ENCODE measurements around the gene ELMO2.

ELMO2 gene

GRCh38 chr20:46401478-46401860 is 4.9 kb downstream of the ELMO2 start:
- no peaks in the 10 kb centered on the region for H3K27me3 ChIP-seq (ENCODE audit: insufficient read depth, low read length, poor library complexity)
- H3K79me1 ChIP-seq (ENCODE audit: low read length) = peaks cover 35% of the 10 kb centered on the region
- DNase-seq = no peak
- no peak overlapping the region for H4K8ac ChIP-seq (ENCODE audit: low read depth, low read length)
- H3K4me1 ChIP-seq (ENCODE audit: control insufficient read depth, low read depth, low read length) = peaks cover 14% of the 10 kb centered on the region
- WGBS (ENCODE audit: extremely low coverage, insufficient coverage, low lambda C conversion rate) = no CpG with 5 or more reads among the region's 2 CpGs
- H3K9ac ChIP-seq (ENCODE audit: low read length) = peak overlapping the region; percentile 8
- no peaks in the 10 kb centered on the region for H3K36me3 ChIP-seq (ENCODE audit: control insufficient read depth, insufficient read depth, low read length)
- no peak overlapping the region for H2BK120ac ChIP-seq (ENCODE audit: low read depth, low read length)
- no peak overlapping the region for H3K23ac ChIP-seq (ENCODE audit: low read length)
- no peak overlapping the region for H2BK5ac ChIP-seq (ENCODE audit: low read length)
- H3K4me3 ChIP-seq (ENCODE audit: low read length) = no peak overlapping the region
- no peak overlapping the region for H3K27ac ChIP-seq (ENCODE audit: low read depth, low read length)
- H3K18ac ChIP-seq (ENCODE audit: low read length) = no peak overlapping the region
- H3K56ac ChIP-seq (ENCODE audit: low read length) = no peak overlapping the region
- no peak overlapping the region for H3K4ac ChIP-seq (ENCODE audit: low read depth, low read length)
- no peak overlapping the region for H2AK5ac ChIP-seq (ENCODE audit: low read length)
- no peak overlapping the region for H2BK15ac ChIP-seq (replicated peaks; ENCODE audit: low read depth)
- H3K4me2 ChIP-seq (ENCODE audit: low read length) = no peak overlapping the region
- H3K79me2 ChIP-seq (ENCODE audit: control insufficient read depth, insufficient read depth, low read length) = peaks cover 32% of the 10 kb centered on the region
- H4K5ac ChIP-seq (ENCODE audit: low read length) = no peak overlapping the region

- Histone ChIP-seq H3K9ac (ENCODE audit: low read length) (peak overlapping the region; percentile 8), H2BK15ac (replicated peaks; ENCODE audit: low read depth) (no peak overlapping the region), H2AK5ac (ENCODE audit: low read length) (no peak overlapping the region), H3K4ac (ENCODE audit: low read depth, low read length) (no peak overlapping the region), H3K27ac (ENCODE audit: low read depth, low read length) (peak overlapping the region; percentile 11), H3K18ac (ENCODE audit: low read length) (no peak overlapping the region), H3K36me3 (ENCODE audit: control insufficient read depth, insufficient read depth, low read length) (no peaks in the 10 kb centered on the region), H3K79me1 (ENCODE audit: low read length) (peaks cover 35% of the 10 kb centered on the region), H3K4me2 (ENCODE audit: low read length) (no peak overlapping the region), H4K8ac (ENCODE audit: low read depth, low read length) (no peak overlapping the region), H2BK5ac (ENCODE audit: low read length) (no peak overlapping the region), H2BK120ac (ENCODE audit: low read depth, low read length) (no peak overlapping the region), H3K4me1 (ENCODE audit: control insufficient read depth, low read depth, low read length) (peaks cover 14% of the 10 kb centered on the region), H3K23ac (ENCODE audit: low read length) (no peak overlapping the region), H3K4me3 (ENCODE audit: low read length) (no peak overlapping the region), H3K27me3 (ENCODE audit: insufficient read depth, low read length, poor library complexity) (no peaks in the 10 kb centered on the region), H4K5ac (ENCODE audit: low read length) (no peak overlapping the region), H3K56ac (ENCODE audit: low read length) (peak overlapping the region; percentile 53), H3K79me2 (ENCODE audit: control insufficient read depth, insufficient read depth, low read length) (peaks cover 32% of the 10 kb centered on the region)
- WGBS (ENCODE audit: extremely low coverage, insufficient coverage, low lambda C conversion rate) = no CpG with 5 or more reads among the region's 6 CpGs
- DNase-seq = peak; percentile 84
Observed at GRCh38 chr20:46400828-46401477, 5.5 kb downstream of the ELMO2 start.

GRCh38 chr20:46400253-46400652 is 6.2 kb downstream of the ELMO2 start:
- Histone ChIP-seq H3K56ac (ENCODE audit: low read length) (no peak overlapping the region), H2AK5ac (ENCODE audit: low read length) (no peak overlapping the region), H3K4me1 (ENCODE audit: control insufficient read depth, low read depth, low read length) (peaks cover 14% of the 10 kb centered on the region), H2BK120ac (ENCODE audit: low read depth, low read length) (no peak overlapping the region), H3K4me3 (ENCODE audit: low read length) (no peak overlapping the region), H3K18ac (ENCODE audit: low read length) (no peak overlapping the region), H3K27ac (ENCODE audit: low read depth, low read length) (no peak overlapping the region), H3K79me2 (ENCODE audit: control insufficient read depth, insufficient read depth, low read length) (peaks cover 28% of the 10 kb centered on the region), H4K5ac (ENCODE audit: low read length) (no peak overlapping the region), H4K8ac (ENCODE audit: low read depth, low read length) (no peak overlapping the region), H3K9ac (ENCODE audit: low read length) (no peak overlapping the region), H3K79me1 (ENCODE audit: low read length) (peaks cover 33% of the 10 kb centered on the region), H3K23ac (ENCODE audit: low read length) (no peak overlapping the region), H3K4ac (ENCODE audit: low read depth, low read length) (peak overlapping the region; percentile 27), H3K36me3 (ENCODE audit: control insufficient read depth, insufficient read depth, low read length) (no peaks in the 10 kb centered on the region), H2BK15ac (replicated peaks; ENCODE audit: low read depth) (no peak overlapping the region), H2BK5ac (ENCODE audit: low read length) (no peak overlapping the region), H3K4me2 (ENCODE audit: low read length) (no peak overlapping the region), H3K27me3 (ENCODE audit: insufficient read depth, low read length, poor library complexity) (no peaks in the 10 kb centered on the region)
- WGBS (ENCODE audit: extremely low coverage, insufficient coverage, low lambda C conversion rate) = no CpG with 5 or more reads among the region's 4 CpGs
- DNase-seq = peak; percentile 38

- peak overlapping the region; percentile 39 for H3K56ac ChIP-seq (ENCODE audit: low read length)
- WGBS (ENCODE audit: extremely low coverage, insufficient coverage, low lambda C conversion rate) = no CpG with 5 or more reads among the region's 3 CpGs
- no peak overlapping the region for H4K5ac ChIP-seq (ENCODE audit: low read length)
- peaks cover 24% of the 10 kb centered on the region for H3K79me2 ChIP-seq (ENCODE audit: control insufficient read depth, insufficient read depth, low read length)
- no peak overlapping the region for H2BK15ac ChIP-seq (replicated peaks; ENCODE audit: low read depth)
- H2AK5ac ChIP-seq (ENCODE audit: low read length) = no peak overlapping the region
- H2BK120ac ChIP-seq (ENCODE audit: low read depth, low read length) = no peak overlapping the region
- no peaks in the 10 kb centered on the region for H3K27me3 ChIP-seq (ENCODE audit: insufficient read depth, low read length, poor library complexity)
- no peak overlapping the region for H3K18ac ChIP-seq (ENCODE audit: low read length)
- H3K4ac ChIP-seq (ENCODE audit: low read depth, low read length) = no peak overlapping the region
- peaks cover 14% of the 10 kb centered on the region for H3K4me1 ChIP-seq (ENCODE audit: control insufficient read depth, low read depth, low read length)
- no peak overlapping the region for H3K9ac ChIP-seq (ENCODE audit: low read length)
- peaks cover 32% of the 10 kb centered on the region for H3K79me1 ChIP-seq (ENCODE audit: low read length)
- H3K36me3 ChIP-seq (ENCODE audit: control insufficient read depth, insufficient read depth, low read length) = no peaks in the 10 kb centered on the region
- no peak overlapping the region for H3K4me2 ChIP-seq (ENCODE audit: low read length)
- no peak overlapping the region for H4K8ac ChIP-seq (ENCODE audit: low read depth, low read length)
- no peak overlapping the region for H3K23ac ChIP-seq (ENCODE audit: low read length)
- no peak overlapping the region for H3K27ac ChIP-seq (ENCODE audit: low read depth, low read length)
- H3K4me3 ChIP-seq (ENCODE audit: low read length) = no peak overlapping the region
- no peak overlapping the region for H2BK5ac ChIP-seq (ENCODE audit: low read length)
- no peak for DNase-seq
Observed at GRCh38 chr20:46399401-46399800, 7.0 kb downstream of the ELMO2 start.

- H3K79me1 ChIP-seq (ENCODE audit: low read length) = peaks cover 28% of the 10 kb centered on the region
- no peak overlapping the region for H4K5ac ChIP-seq (ENCODE audit: low read length)
- peaks cover 14% of the 10 kb centered on the region for H3K4me1 ChIP-seq (ENCODE audit: control insufficient read depth, low read depth, low read length)
- no peak overlapping the region for H3K18ac ChIP-seq (ENCODE audit: low read length)
- DNase-seq = no peak
- H3K36me3 ChIP-seq (ENCODE audit: control insufficient read depth, insufficient read depth, low read length) = no peaks in the 10 kb centered on the region
- H3K27me3 ChIP-seq (ENCODE audit: insufficient read depth, low read length, poor library complexity) = no peaks in the 10 kb centered on the region
- no CpG with 5 or more reads among the region's 3 CpGs for WGBS (ENCODE audit: extremely low coverage, insufficient coverage, low lambda C conversion rate)
- H2BK5ac ChIP-seq (ENCODE audit: low read length) = no peak overlapping the region
- no peak overlapping the region for H2BK15ac ChIP-seq (replicated peaks; ENCODE audit: low read depth)
- H3K27ac ChIP-seq (ENCODE audit: low read depth, low read length) = no peak overlapping the region
- no peak overlapping the region for H2AK5ac ChIP-seq (ENCODE audit: low read length)
- H3K56ac ChIP-seq (ENCODE audit: low read length) = no peak overlapping the region
- no peak overlapping the region for H3K23ac ChIP-seq (ENCODE audit: low read length)
- no peak overlapping the region for H3K4ac ChIP-seq (ENCODE audit: low read depth, low read length)
- H3K4me2 ChIP-seq (ENCODE audit: low read length) = no peak overlapping the region
- H4K8ac ChIP-seq (ENCODE audit: low read depth, low read length) = no peak overlapping the region
- peaks cover 19% of the 10 kb centered on the region for H3K79me2 ChIP-seq (ENCODE audit: control insufficient read depth, insufficient read depth, low read length)
- H3K4me3 ChIP-seq (ENCODE audit: low read length) = no peak overlapping the region
- no peak overlapping the region for H3K9ac ChIP-seq (ENCODE audit: low read length)
- H2BK120ac ChIP-seq (ENCODE audit: low read depth, low read length) = no peak overlapping the region
Observed at GRCh38 chr20:46398963-46399362, 7.5 kb downstream of the ELMO2 start.
